ENCODE data around the gene UVSSA.

- no peak for TF ChIP-seq CTCF (IDR thresholded peaks at IDR 0.05)
- TF ChIP-seq POLR2A (IDR thresholded peaks at IDR 0.05): no peak
These were observed 53.3 kb downstream of the UVSSA start for GRCh38 chr4:1400191-1400805.

Measured in body of pancreas (tissue), 4 donors.